GM12878 (cell line): Measurements from ENCODE around the gene WBP2NL. TPM values are rescaled to one million over a fixed set of nuclear protein-coding genes. Genes with fewer than 3 reads are reported as not detected.

Source experiments
- ATAC-seq: fragments of 200-7000 bp; cut with Tn5 transposase; 3 replicates; pipeline ENCODE4 v1.9.1; 2020; ENCODE audit warnings: mild to moderate bottlenecking, moderate library complexity
- BruUV-seq: library from RNA; stranded (reverse); fragments of 400-500 nt; replicated peaks from 2 replicates; lab custom pipeline; 2021; lab: Mats Ljungman, UMichigan
- CTCF ChIA-PET: fragments of 300-600 bp; sonication (Branson Sonifier 250); formaldehyde crosslinking; extraction: SDS; loops from one replicate; lab custom pipeline; 2021; ENCODE audit warnings: inconsistent platforms; lab: Yijun Ruan, JAX
- POLR2A ChIA-PET: fragments of 350-600 bp; formaldehyde crosslinking; extraction: SDS; loops from one replicate; lab custom pipeline; 2021; ENCODE audit warnings: inconsistent platforms; lab: Charles Lee
- RAD21 ChIA-PET: fragments of 300-600 bp; sonication (Branson Sonifier 250); formaldehyde crosslinking; loops from one replicate; lab custom pipeline; 2023; ENCODE audit warnings: antibody characterized with exemption; ENCODE audit not compliant: unreplicated experiment; lab: Charles Lee
- SMC1A ChIA-PET: fragments of 300-600 bp; sonication (Branson Sonifier 250); formaldehyde crosslinking; loops from one replicate; lab custom pipeline; 2023; ENCODE audit not compliant: unreplicated experiment, uncharacterized antibody; lab: Charles Lee
- DNase-seq: peaks from one replicate; pipeline ENCODE4 v3.0.0-alpha.2; 2011; ENCODE audit warnings: low read depth, low spot score
- FAIRE-seq: peaks from 3 replicates; lab custom pipeline; 2011; peaks lifted over from hg19 to GRCh38; lab: Jason Lieb, UNC
- H2AFZ ChIP-seq: 2 replicates; pipeline ENCODE4 v1.6.0; 2011; ENCODE audit warnings: low read depth, low read length, control low read depth; ENCODE audit not compliant: control insufficient read depth
- H3K27ac ChIP-seq: 2 replicates; pipeline ENCODE4 v1.5.1; 2011; ENCODE audit warnings: control low read depth; ENCODE audit not compliant: control insufficient read depth, insufficient read depth
- H3K27me3 ChIP-seq, 2 experiments: replicated peaks in 1 of 2; 2 replicates each; pipeline versions ENCODE4 v1.6.0 to v1.6.1; 2011; ENCODE audit warnings: low read length in 1 of 2; ENCODE audit not compliant: control insufficient read depth in 2 of 2, insufficient read depth in 2 of 2
- H3K36me3 ChIP-seq, 2 experiments: 2 replicates each; pipeline ENCODE4 v1.5.1; 2011; ENCODE audit warnings: low read length in 1 of 2; ENCODE audit not compliant: control insufficient read depth in 2 of 2, insufficient read depth in 2 of 2
- H3K4me1 ChIP-seq: 2 replicates; pipeline ENCODE4 v1.6.1; 2011; ENCODE audit warnings: mild to moderate bottlenecking, low read length, moderate library complexity, mixed read lengths; ENCODE audit not compliant: control insufficient read depth, insufficient read depth
- H3K4me2 ChIP-seq: 2 replicates; pipeline ENCODE4 v1.6.0; 2011; ENCODE audit warnings: control low read depth; ENCODE audit not compliant: control insufficient read depth, insufficient read depth
- H3K4me3 ChIP-seq: fragments of 200-600 bp; sonication (generic); 2 replicates; pipeline ENCODE4 v1.5.1; 2016
- H3K79me2 ChIP-seq: 2 replicates; pipeline ENCODE4 v1.6.0; 2011; ENCODE audit warnings: low read length; ENCODE audit not compliant: control insufficient read depth, insufficient read depth
- H3K9ac ChIP-seq: 2 replicates; pipeline ENCODE4 v1.8.0; 2011; ENCODE audit warnings: low read length, control low read depth, mixed read lengths; ENCODE audit not compliant: control insufficient read depth, insufficient read depth
- H3K9me3 ChIP-seq: replicated peaks from 3 replicates; pipeline ENCODE4 v1.5.1; 2011; ENCODE audit warnings: mild to moderate bottlenecking, low read length; ENCODE audit not compliant: control insufficient read depth, insufficient read depth
- H4K20me1 ChIP-seq: 2 replicates; pipeline ENCODE4 v1.6.0; 2011; ENCODE audit not compliant: control insufficient read depth, insufficient read depth
- CEBPB ChIP-seq, 2 experiments: fragments of 150-350 bp in 1 of 2; IDR thresholded peaks; 2 replicates each; pipeline ENCODE4 v1.6.1; 2012 to 2014; ENCODE audit warnings: low read depth in 2 of 2, low read length in 2 of 2, borderline replicate concordance in 1 of 2, inconsistent platforms in 1 of 2
- EED ChIP-seq: sonication (generic); IDR thresholded peaks from 2 replicates; pipeline ENCODE4 v1.6.1; 2016; ENCODE audit warnings: antibody characterized with exemption, low read depth
- ETV6 ChIP-seq, 2 experiments: fragments of 450-650 bp in 1 of 2; IDR thresholded peaks in 1 of 2; conservative IDR thresholded peaks in 1 of 2; 2 replicates each; pipeline ENCODE4 v1.6.1; 2014; ENCODE audit warnings: antibody characterized with exemption in 1 of 2, borderline replicate concordance in 1 of 2, low read depth in 1 of 2, mild to moderate bottlenecking in 1 of 2, moderate library complexity in 1 of 2
- IKZF1 ChIP-seq: fragments of 450-650 bp; conservative IDR thresholded peaks from 2 replicates; pipeline ENCODE4 v1.6.1; 2017; ENCODE audit warnings: antibody characterized with exemption, mild to moderate bottlenecking
- IKZF2 ChIP-seq, 2 experiments: fragments of 450-650 bp; IDR thresholded peaks; 2 replicates each; pipeline ENCODE4 v1.6.1; 2017; ENCODE audit warnings: mild to moderate bottlenecking in 2 of 2, moderate library complexity in 2 of 2
- IRF4 ChIP-seq: IDR thresholded peaks from 2 replicates; pipeline ENCODE4 v1.6.1; 2011; ENCODE audit warnings: low read depth, low read length
- RUNX3 ChIP-seq: IDR thresholded peaks from 2 replicates; pipeline ENCODE4 v1.6.1; 2012; ENCODE audit warnings: low read length, inconsistent platforms
- SPI1 ChIP-seq: IDR thresholded peaks from 2 replicates; pipeline ENCODE4 v1.6.1; 2011; ENCODE audit warnings: low read depth, mild to moderate bottlenecking, low read length, moderate library complexity, borderline replicate concordance; ENCODE audit not compliant: insufficient read depth
- SREBF1 ChIP-seq: IDR thresholded peaks from 2 replicates; pipeline ENCODE4 v1.6.1; 2012; ENCODE audit warnings: mild to moderate bottlenecking, low read length
- SUZ12 ChIP-seq: fragments of 200-600 bp; sonication (generic); IDR thresholded peaks from one replicate; pipeline ENCODE4 v1.6.1; 2018; ENCODE audit warnings: antibody characterized with exemption, mild to moderate bottlenecking; ENCODE audit not compliant: unreplicated experiment
- WGBS: methylation state at CpG from one replicate; pipeline ENCODE4 v1.1.6; 2016; ENCODE audit warnings: low lambda C conversion rate; ENCODE audit not compliant: insufficient replicate concordance, insufficient coverage; ENCODE audit errors: missing lambda C conversion rate; 5-methylcytosine and 5-hydroxymethylcytosine counted together
- in situ Hi-C: fragments of 300-500 bp; cut with MboI; formaldehyde crosslinking; loops from 9 replicates; pipeline ENCODE4 v1.14.3; 2018; ENCODE audit warnings: mixed read lengths
- intact Hi-C: fragments of 100-400 bp; cut with micrococcal nuclease; formaldehyde crosslinking; loops from one replicate; pipeline ENCODE4 v1.14.2; 2022; ENCODE audit not compliant: unreplicated experiment
- polyA plus RNA-seq, 11 experiments: library from polyadenylated mRNA; depleted of rRNA in 4 of 11; unstranded in 6 of 11; stranded (reverse) in 5 of 11; fragments of >200 nt; fragmentation: Nextera tagmentation in 4 of 11; fragmentation: Illumina TruSeq in 1 of 11; extraction: Ambion mirVana in 4 of 11; extraction: Trizol in 1 of 11; gene quantifications; 1 replicate in 1 of 11; 2 replicates in 10 of 11; pipeline versions ENCODE4 v1.2.1 to v1.2.3, GENCODE V29; 2011 to 2016; ENCODE audit warnings: inconsistent platforms in 2 of 11, missing spikeins in 2 of 11, low read depth in 1 of 11
- total RNA-seq, 4 experiments: library from RNA; depleted of rRNA in 3 of 4; stranded (reverse); fragments of >200 nt in 3 of 4; fragmentation: Illumina TruSeq in 1 of 4; extraction: Trizol in 1 of 4; gene quantifications; 2 replicates each; pipeline versions ENCODE4 v1.2.1 to v1.2.3, GENCODE V29; 2013 to 2021

The WBP2NL gene
- total and polyA plus RNA-seq, 10 of the 15 experiments (the other 5 are each of a cell fraction or from before 2014, with no cell fraction given): 0.46 to 1.9 (median 1.3) TPM

- Histone ChIP-seq H2AFZ (peak overlapping the region; percentile 25), H3K9me3 (no peaks in the 10 kb centered on the region), H3K9ac (no peak overlapping the region), H3K27ac (peak overlapping the region; percentile 51), H3K4me2 (peak overlapping the region; percentile 38), H3K4me3 (no peak overlapping the region), H3K27me3 (no peaks in the 10 kb centered on the region), H3K36me3 (no peaks in the 10 kb centered on the region), H3K4me1 (peaks cover 11% of the 10 kb centered on the region), H4K20me1 (no peaks in the 10 kb centered on the region), H3K79me2 (no peaks in the 10 kb centered on the region)
- FAIRE-seq (peak; percentile 81), ATAC-seq (peak; percentile 91), DNase-seq (peak; percentile 30)
- 50% methylated on average over 2 of the region's 2 CpGs for WGBS
- SMC1A ChIA-PET: interaction anchor here (0.6 to 0.7 kb wide), 2 partner anchors 47 to 592 kb away, joined by 3 read pairs; no protein-coding TSS in a partner anchor
- CTCF ChIA-PET: interaction anchor here (0.6 to 1.4 kb wide), 2 partner anchors 20 to 834 kb away, joined by 3 to 5 read pairs; no protein-coding TSS in a partner anchor
- no TSS peak for BruUV-seq
- POLR2A ChIA-PET: interaction anchor here (0.6 kb wide), 2 partner anchors 13 to 445 kb away, joined by 3 read pairs; no protein-coding TSS in a partner anchor
- intact Hi-C loops (no loop called here), in situ Hi-C loops (no loop called here)
- TF ChIP-seq EED: peak; percentile 63; the same call in 1 of the 2 replicates
- TF ChIP-seq CEBPB (IDR thresholded peaks at IDR 0.05; ENCODE audit: borderline replicate concordance in 1 of 2, low read depth in 2 of 2, low read length in 2 of 2): no peak
- no peak for TF ChIP-seq SREBF1
- TF ChIP-seq IRF4: 0 out of 2 replicates have a peak, but pooled peaks have one; percentile 11
- TF ChIP-seq IKZF2 (IDR thresholded peaks at IDR 0.05): peak; percentile 54 to 69
- no peak for TF ChIP-seq SUZ12
- TF ChIP-seq IKZF1: peak; percentile 51
- peak; percentile 30; the same call in 1 of the 2 replicates for TF ChIP-seq RUNX3
- 0 out of 4 replicates have a peak, but pooled peaks of 1 of the 2 experiments have one; percentile 27 for TF ChIP-seq ETV6 (conservative IDR thresholded peaks at IDR 0.05 in 1 of 2, IDR thresholded peaks at IDR 0.05 in 1 of 2; ENCODE audit: borderline replicate concordance in 1 of 2, low read depth in 1 of 2)
- TF ChIP-seq SPI1: peak; percentile 91
- RAD21 ChIA-PET: no interaction called here
These were observed 23.7 kb downstream of the WBP2NL start for GRCh38 chr22:42022162-42022847.
